H1 (cell line): Measurements from ENCODE around the gene ADGRE2. TPM values are rescaled to one million over a fixed set of nuclear protein-coding genes. Genes with fewer than 3 reads are reported as not detected.

Experiments used
- CTCF ChIA-PET: fragments of 300-600 bp; sonication (Branson Sonifier 250); formaldehyde crosslinking; loops from one replicate; lab custom pipeline; 2021; ENCODE audit not compliant: partially characterized antibody; lab: Charles Lee
- POLR2A ChIA-PET: fragments of 300-600 bp; sonication (Branson Sonifier 250); formaldehyde crosslinking; loops from one replicate; lab custom pipeline; 2021; ENCODE audit warnings: inconsistent platforms; ENCODE audit not compliant: partially characterized antibody; lab: Charles Lee
- DNase-seq, 2 experiments: peaks; one replicate each; pipeline versions ENCODE4 v3.0.0 to v3.0.0-alpha.2; 2010 to 2022; ENCODE audit warnings: low spot score in 2 of 2, low read depth in 1 of 2, mixed read lengths in 1 of 2
- FAIRE-seq: peaks from 2 replicates; lab custom pipeline; 2011; peaks lifted over from hg19 to GRCh38; lab: Jason Lieb, UNC
- H2AFZ ChIP-seq: 2 replicates; pipeline ENCODE4 v1.8.1; 2012; ENCODE audit warnings: low read length, inconsistent platforms
- H2AK5ac ChIP-seq: 2 replicates; pipeline ENCODE4 v1.6.1; 2013; ENCODE audit warnings: low read depth, low read length
- H2BK120ac ChIP-seq: replicated peaks from 2 replicates; pipeline ENCODE3; 2013; ENCODE audit warnings: low read depth, low read length, inconsistent platforms
- H2BK12ac ChIP-seq: 2 replicates; pipeline ENCODE4 v1.6.1; 2013; ENCODE audit warnings: low read depth, low read length
- H2BK15ac ChIP-seq: 2 replicates; pipeline ENCODE4 v1.6.1; 2013; ENCODE audit warnings: low read length
- H2BK20ac ChIP-seq: 2 replicates; pipeline ENCODE4 v1.6.1; 2013; ENCODE audit warnings: low read length
- H2BK5ac ChIP-seq: 2 replicates; pipeline ENCODE4 v1.6.1; 2013; ENCODE audit warnings: low read depth, low read length
- H3K14ac ChIP-seq: 2 replicates; pipeline ENCODE4 v1.6.1; 2013; ENCODE audit warnings: inconsistent platforms; ENCODE audit not compliant: insufficient read length
- H3K18ac ChIP-seq: 2 replicates; pipeline ENCODE4 v1.6.1; 2013; ENCODE audit warnings: low read length; ENCODE audit errors: extremely low read depth
- H3K23ac ChIP-seq: 2 replicates; pipeline ENCODE4 v1.6.1; 2013; ENCODE audit warnings: inconsistent platforms; ENCODE audit not compliant: insufficient read length
- H3K23me2 ChIP-seq: 2 replicates; pipeline ENCODE4 v1.6.1; 2013; ENCODE audit warnings: low read depth, low read length
- H3K27ac ChIP-seq: 2 replicates; pipeline ENCODE4 v1.6.1; 2011; ENCODE audit warnings: low read depth, low read length, inconsistent platforms
- H3K27me3 ChIP-seq, 4 experiments: replicated peaks in 1 of 4; 1 replicate in 1 of 4; 2 replicates in 3 of 4; pipeline versions ENCODE4 v1.6.1 to v1.8.1; 2011 to 2013; ENCODE audit warnings: low read length in 3 of 4, mild to moderate bottlenecking in 3 of 4, inconsistent platforms in 2 of 4, mixed read lengths in 2 of 4, moderate library complexity in 1 of 4; ENCODE audit not compliant: control insufficient read depth in 3 of 4, insufficient read depth in 3 of 4; ENCODE audit errors: extremely low read depth in 1 of 4
- H3K36me3 ChIP-seq, 4 experiments: 2 replicates each; pipeline versions ENCODE4 v1.6.1 to v1.8.1; 2011 to 2013; ENCODE audit warnings: mild to moderate bottlenecking in 4 of 4, low read length in 3 of 4, moderate library complexity in 2 of 4, control low read depth in 1 of 4, inconsistent platforms in 1 of 4; ENCODE audit not compliant: insufficient read depth in 4 of 4, control insufficient read depth in 2 of 4
- H3K4ac ChIP-seq: replicated peaks from 2 replicates; pipeline ENCODE3; 2013; ENCODE audit warnings: low read length, low read depth, mixed read lengths, inconsistent platforms; ENCODE audit not compliant: insufficient read length
- H3K4me1 ChIP-seq, 4 experiments: replicated peaks in 1 of 4; 1 replicate in 1 of 4; 2 replicates in 3 of 4; pipeline versions ENCODE4 v1.6.1 to v1.8.1; 2011 to 2013; ENCODE audit warnings: low read length in 3 of 4, inconsistent platforms in 2 of 4, mixed read lengths in 1 of 4; ENCODE audit not compliant: insufficient read depth in 4 of 4, control insufficient read depth in 3 of 4
- H3K4me2 ChIP-seq, 2 experiments: 2 replicates each; pipeline versions ENCODE4 v1.6.1 to v1.8.1; 2011 to 2013; ENCODE audit warnings: low read depth in 2 of 2, low read length in 2 of 2, control low read depth in 1 of 2, inconsistent platforms in 1 of 2, mild to moderate bottlenecking in 1 of 2; ENCODE audit not compliant: insufficient read depth in 1 of 2
- H3K4me3 ChIP-seq, 4 experiments: fragments of 200-600, 300-600 bp in 1 of 4; sonication (generic), shearing (Covaris generic), sonication (Bioruptor Twin) in 1 of 4; 2 replicates each; pipeline versions ENCODE4 v1.5.1 to v1.8.1; 2011 to 2016; ENCODE audit warnings: low read length in 4 of 4, low read depth in 3 of 4, control low read depth in 2 of 4, inconsistent platforms in 2 of 4, mild to moderate bottlenecking in 2 of 4, mixed read lengths in 1 of 4, moderate library complexity in 1 of 4; ENCODE audit not compliant: insufficient read depth in 2 of 4; ENCODE audit errors: extremely low read depth in 1 of 4
- H3K56ac ChIP-seq: replicated peaks from 2 replicates; pipeline ENCODE3; 2013; ENCODE audit warnings: low read depth, mild to moderate bottlenecking, mixed read lengths, low read length, inconsistent platforms; ENCODE audit not compliant: insufficient read length
- H3K79me1 ChIP-seq: 2 replicates; pipeline ENCODE4 v1.6.1; 2013; ENCODE audit warnings: low read depth, low read length, control low read depth
- H3K79me2 ChIP-seq, 2 experiments: 2 replicates each; pipeline versions ENCODE4 v1.6.1 to v1.8.1; 2012 to 2013; ENCODE audit warnings: low read length in 2 of 2, mild to moderate bottlenecking in 2 of 2, inconsistent platforms in 1 of 2; ENCODE audit not compliant: insufficient read depth in 2 of 2, control insufficient read depth in 1 of 2
- H3K9ac ChIP-seq, 4 experiments: replicated peaks in 1 of 4; 1 replicate in 1 of 4; 2 replicates in 3 of 4; pipeline versions ENCODE4 v1.6.1 to v1.8.1; 2011 to 2013; ENCODE audit warnings: low read depth in 3 of 4, low read length in 3 of 4, control low read depth in 2 of 4, mild to moderate bottlenecking in 2 of 4, moderate library complexity in 2 of 4, inconsistent platforms in 1 of 4; ENCODE audit errors: extremely low read depth in 1 of 4
- H3K9me3 ChIP-seq, 2 experiments: 2 replicates each; pipeline versions ENCODE4 v1.6.1 to v1.8.1; 2012 to 2013; ENCODE audit warnings: mild to moderate bottlenecking in 2 of 2, moderate library complexity in 2 of 2, control low read depth in 1 of 2, inconsistent platforms in 1 of 2, low read depth in 1 of 2, low read length in 1 of 2, mixed read lengths in 1 of 2; ENCODE audit not compliant: insufficient read depth in 2 of 2
- H4K20me1 ChIP-seq, 2 experiments: replicated peaks in 1 of 2; 2 replicates each; pipeline versions ENCODE3 to v1.8.1; 2011 to 2013; ENCODE audit warnings: inconsistent platforms in 2 of 2, low read length in 2 of 2, mild to moderate bottlenecking in 1 of 2; ENCODE audit not compliant: insufficient read depth in 2 of 2, control insufficient read depth in 1 of 2
- H4K5ac ChIP-seq: 2 replicates; pipeline ENCODE4 v1.6.1; 2013; ENCODE audit warnings: low read length, low read depth, mixed read lengths, inconsistent platforms; ENCODE audit not compliant: insufficient read length
- H4K8ac ChIP-seq: 2 replicates; pipeline ENCODE4 v1.8.0; 2013; ENCODE audit warnings: mild to moderate bottlenecking, moderate library complexity, low read length, inconsistent platforms; ENCODE audit not compliant: insufficient read depth; ENCODE audit errors: extremely low read depth
- H4K91ac ChIP-seq: replicated peaks from 2 replicates; pipeline ENCODE3; 2013; ENCODE audit warnings: low read length, mixed read lengths, inconsistent platforms; ENCODE audit not compliant: insufficient read length
- ASH2L ChIP-seq: fragments of 200-600, 300-600 bp; sonication (generic); IDR thresholded peaks from one replicate; pipeline ENCODE4 v1.7.1; 2017; ENCODE audit warnings: low read length
- ATF2 ChIP-seq: IDR thresholded peaks from 2 replicates; pipeline ENCODE4 v1.6.1; 2012; ENCODE audit warnings: low read length, inconsistent platforms
- BCL11A ChIP-seq, 2 experiments: IDR thresholded peaks; one replicate each; pipeline ENCODE4 v1.6.1; 2011; ENCODE audit warnings: low read depth in 2 of 2, low read length in 2 of 2, mild to moderate bottlenecking in 2 of 2
- CHD2 ChIP-seq: IDR thresholded peaks from 2 replicates; pipeline ENCODE4 v1.6.1; 2012; ENCODE audit warnings: low read length, improper control_type of control experiment
- HDAC6 ChIP-seq: IDR thresholded peaks from one replicate; pipeline ENCODE4 v1.7.1; 2012; ENCODE audit warnings: low read depth, mild to moderate bottlenecking, inconsistent platforms, low read length, moderate library complexity
- KDM4A ChIP-seq: IDR thresholded peaks from one replicate; pipeline ENCODE4 v1.7.1; 2012; ENCODE audit warnings: low read depth, mild to moderate bottlenecking, moderate library complexity, low read length, inconsistent platforms; ENCODE audit not compliant: severe bottlenecking
- SIX5 ChIP-seq: IDR thresholded peaks from 2 replicates; pipeline ENCODE4 v1.6.1; 2011; ENCODE audit warnings: mild to moderate bottlenecking, low read depth, low read length
- SP4 ChIP-seq: IDR thresholded peaks from 2 replicates; pipeline ENCODE4 v1.6.1; 2012; ENCODE audit warnings: low read length, inconsistent platforms
- SRF ChIP-seq: IDR thresholded peaks from 2 replicates; pipeline ENCODE4 v1.6.1; 2011; ENCODE audit warnings: mild to moderate bottlenecking, low read depth, low read length, moderate library complexity
- TAF1 ChIP-seq: IDR thresholded peaks from 2 replicates; pipeline ENCODE4 v1.6.1; 2011; ENCODE audit warnings: mild to moderate bottlenecking, low read depth, low read length
- TBP ChIP-seq: IDR thresholded peaks from 2 replicates; pipeline ENCODE4 v1.6.1; 2011; ENCODE audit warnings: low read depth, low read length, improper control_type of control experiment
- USF2 ChIP-seq: IDR thresholded peaks from 2 replicates; pipeline ENCODE4 v1.6.1; 2011; ENCODE audit warnings: low read length, improper control_type of control experiment
- WGBS, 2 experiments: shearing (Covaris generic) in 1 of 2; methylation state at CpG; one replicate each; pipeline versions ENCODE4 v1.1.6 to v1.1.7; 2013 to 2015; ENCODE audit warnings: low lambda C conversion rate in 2 of 2, mixed read lengths in 2 of 2, inconsistent platforms in 1 of 2, low coverage in 1 of 2, missing lambda C conversion rate in 1 of 2; ENCODE audit not compliant: insufficient replicate concordance in 2 of 2, insufficient coverage in 1 of 2, insufficient read length in 1 of 2; ENCODE audit errors: extremely low coverage in 1 of 2, missing lambda C conversion rate in 1 of 2; 5-methylcytosine and 5-hydroxymethylcytosine counted together
- polyA plus RNA-seq, 7 experiments: library from polyadenylated mRNA; depleted of rRNA in 3 of 7; stranded (reverse) in 5 of 7; unstranded in 2 of 7; fragments of >200 nt in 5 of 7; fragments of 200-250 nt in 2 of 7; gene quantifications; 1 replicate in 5 of 7; 2 replicates in 1 of 7; 4 replicates in 1 of 7; pipeline versions ENCODE4 v1.2.1 to v1.2.3, GENCODE V29; 2011 to 2013; ENCODE audit warnings: missing spikeins in 2 of 7, mixed read lengths in 2 of 7
- total RNA-seq: library from RNA; stranded (reverse); fragmentation: NEBNext Ultra II Directional; extraction: Animal tissue kit (Norgen Biotek cat#: 25700); gene quantifications from 2 replicates; pipeline ENCODE4 v1.2.1, GENCODE V29; 2021

ADGRE2 gene
- total and polyA plus RNA-seq, 2 of the 8 experiments (the other 6 are each of a cell fraction or from before 2014, with no cell fraction given) = 2.0 to 4.5 TPM

GRCh38 chr19:14763497-14764145 is 14.7 kb downstream of the ADGRE2 start:
- Histone ChIP-seq H4K8ac (no peak overlapping the region), H3K27me3 (no peaks in the 10 kb centered on the region), H4K91ac (no peak overlapping the region), H3K23ac (no peak overlapping the region), H3K36me3 (peaks cover 0 to 7% (median 0%) of the 10 kb centered on the region in 4 experiments; a peak in 1 of 8 replicates), H3K18ac (no peak overlapping the region), H2AK5ac (no peak overlapping the region), H2BK5ac (no peak overlapping the region), H3K79me1 (no peaks in the 10 kb centered on the region), H2AFZ (no peak overlapping the region), H4K5ac (no peak overlapping the region), H3K9me3 (no peaks in the 10 kb centered on the region), H3K79me2 (no peaks in the 10 kb centered on the region), H4K20me1 (no peaks in the 10 kb centered on the region), H3K56ac (no peak overlapping the region), H3K9ac (no peak overlapping the region), H3K23me2 (peaks cover 2% of the 10 kb centered on the region; the same call in 1 of the 2 replicates), H3K4me2 (no peak overlapping the region), H3K27ac (no peak overlapping the region), H2BK15ac (no peak overlapping the region), H3K4ac (no peak overlapping the region), H2BK12ac (no peak overlapping the region), H2BK120ac (no peak overlapping the region), H2BK20ac (no peak overlapping the region), H3K4me1 (no peaks in the 10 kb centered on the region; a peak in 2 of 7 replicates), H3K14ac (no peak overlapping the region), H3K4me3 (no peak overlapping the region)
- 21 to 44% methylated on average over 2 to 4 of the region's 4 CpGs for whole genome bisulfite sequencing, 2 experiments
- ChIA-PET POLR2A (no interaction called here), CTCF (interaction anchor here (1.2 to 1.3 kb wide), 2 partner anchors 11 to 23 kb away, joined by 4 read pairs; no protein-coding TSS in a partner anchor)
- DNase-seq (no peak), FAIRE-seq (no peak)
- no peak for TF ChIP-seq HDAC6
- no peak for TF ChIP-seq KDM4A
- no peak for TF ChIP-seq BCL11A (IDR thresholded peaks at IDR 0.05; ENCODE audit: low read depth in 2 of 2, low read length in 2 of 2)
- no peak for TF ChIP-seq SP4
- TF ChIP-seq ASH2L = no peak
- TF ChIP-seq SRF = no peak
- TF ChIP-seq SIX5 = no peak
- no peak for TF ChIP-seq CHD2
- no peak for TF ChIP-seq USF2
- no peak for TF ChIP-seq TBP
- no peak for TF ChIP-seq TAF1
- TF ChIP-seq ATF2 = no peak
